NCI-H1417 treated with DMSO at 0.1 percent for 48 hours (cell line): ENCODE measurements around the gene VIM.

ENCODE experiments used
- DNase-seq: peaks from one replicate; lab custom pipeline; 2025; lab: John Stamatoyannopoulos, UW

VIM gene

DNA sequence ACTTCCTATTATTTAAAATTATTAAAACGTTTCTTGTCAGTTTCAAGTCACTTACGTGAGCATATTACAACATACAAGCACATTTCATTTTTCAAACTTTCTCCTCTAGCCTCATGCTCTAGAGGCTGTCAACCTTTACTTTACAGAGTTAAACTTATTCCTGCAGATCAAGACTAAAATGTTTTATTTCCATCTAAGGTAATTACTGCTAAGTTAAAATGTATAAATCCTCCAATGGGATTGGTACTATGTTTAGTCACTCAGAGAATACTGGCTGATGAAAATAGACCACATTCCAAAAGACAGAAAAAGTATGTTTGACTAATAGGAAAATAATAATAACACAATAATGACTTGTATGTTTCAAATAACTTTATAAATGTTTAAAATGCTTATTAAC is 18.2 kb upstream of the VIM start:
- DNase-seq, result no peak

DNA sequence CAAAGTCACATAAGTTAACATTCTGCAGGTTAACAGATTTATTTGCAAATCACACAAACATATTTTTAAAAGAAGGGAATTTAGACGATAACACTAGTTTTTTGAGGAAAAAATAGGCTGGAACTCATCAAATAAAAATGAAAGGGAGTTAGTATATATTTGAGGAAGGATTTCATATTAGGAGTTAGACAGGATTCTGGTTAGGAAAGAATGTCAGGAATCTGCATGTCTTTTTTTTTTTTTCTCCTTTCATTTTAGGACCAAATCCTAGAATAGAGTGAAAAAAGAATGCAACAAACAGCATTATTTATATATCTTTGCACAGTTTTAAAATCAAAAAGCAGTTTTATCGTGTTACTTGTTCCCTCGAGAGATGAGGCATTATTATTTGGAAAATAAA is 17.7 kb upstream of the VIM start:
- no peak for DNase-seq

- no peak for DNase-seq
Observed at GRCh38 chr10:17212802-17213221, 15.2 kb upstream of the VIM start.

- DNase-seq, result no peak
Observed at GRCh38 chr10:17213646-17214349, 14.2 kb upstream of the VIM start.

GRCh38 chr10:17214526-17214925 is 13.5 kb upstream of the VIM start:
- no peak for DNase-seq

DNA sequence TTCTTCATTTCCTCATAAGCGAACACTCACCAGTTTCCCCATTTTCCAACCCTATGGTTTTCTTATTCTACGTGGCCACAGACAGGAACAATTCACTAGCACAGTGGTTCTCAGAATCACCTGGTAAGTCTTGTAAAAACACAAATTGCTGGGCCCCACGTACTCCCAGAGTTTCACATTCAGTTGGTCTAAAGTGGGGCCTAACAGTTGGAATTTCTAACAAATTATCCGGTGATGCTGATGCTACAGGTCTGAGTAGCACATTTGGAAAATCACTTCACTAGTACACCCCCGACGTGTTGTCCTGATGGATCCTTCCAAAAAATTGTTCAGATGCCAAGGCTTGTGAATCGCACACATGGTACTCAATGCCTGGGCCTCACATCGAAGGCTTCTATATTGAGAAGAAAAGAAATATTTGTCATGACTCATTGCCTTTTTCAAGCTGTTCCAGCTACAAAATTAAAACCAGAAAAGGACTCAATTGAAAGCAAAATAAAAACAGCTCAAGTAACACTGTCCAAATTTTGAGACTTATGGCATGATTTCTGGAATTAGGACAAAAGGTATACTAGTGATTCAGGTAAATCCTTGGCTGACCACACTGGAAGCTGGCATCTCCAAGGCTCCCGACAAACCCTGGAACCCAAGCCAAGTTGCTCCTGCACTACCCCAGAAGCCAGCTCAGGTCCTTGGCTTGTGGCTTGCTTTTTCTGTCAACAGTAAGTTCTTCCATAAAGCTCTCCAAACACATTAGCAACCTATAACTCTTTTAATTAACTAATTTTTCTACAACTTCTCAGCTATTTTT is 12.9 kb upstream of the VIM start:
- DNase-seq, result no peak

GRCh38 chr10:17215782-17216122 is 12.3 kb upstream of the VIM start:
- no peak for DNase-seq

DNA sequence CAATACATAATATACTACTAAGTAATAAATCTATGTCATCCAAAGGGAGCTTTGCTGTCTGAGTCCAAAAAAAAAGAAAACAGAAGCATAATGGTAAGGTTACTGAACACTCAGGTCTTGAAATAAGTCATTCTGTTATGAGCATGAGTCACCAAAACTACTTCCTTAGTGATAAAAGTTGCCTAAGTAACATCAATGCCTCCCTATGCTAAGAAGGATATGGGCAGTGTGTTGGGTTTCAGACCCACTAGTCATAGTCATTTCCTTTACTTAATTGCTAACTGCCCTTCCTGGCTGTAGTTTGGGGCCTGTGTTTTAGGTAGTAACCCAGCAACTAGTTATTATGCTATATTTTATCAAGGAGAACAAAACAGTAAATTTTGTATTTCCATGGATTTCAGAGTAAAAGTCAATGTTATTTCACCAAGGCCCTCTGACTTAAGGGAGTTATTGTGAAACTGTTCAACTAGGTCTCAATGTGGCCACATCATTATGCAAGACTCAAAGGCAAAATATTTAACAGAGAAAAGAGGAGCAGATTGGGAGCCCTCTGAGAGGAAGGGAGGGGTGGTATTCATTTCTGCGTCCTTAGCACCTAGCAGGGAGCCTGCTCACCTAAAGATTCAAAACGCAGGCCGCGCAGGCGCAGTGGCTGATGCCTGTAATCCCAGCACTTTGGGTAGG is 11.7 kb upstream of the VIM start:
- DNase-seq, result no peak

GRCh38 chr10:17216901-17217395 is 11.1 kb upstream of the VIM start:
- no peak for DNase-seq

GRCh38 chr10:17217631-17218232 is 10.3 kb upstream of the VIM start:
- DNase-seq, result no peak

DNA sequence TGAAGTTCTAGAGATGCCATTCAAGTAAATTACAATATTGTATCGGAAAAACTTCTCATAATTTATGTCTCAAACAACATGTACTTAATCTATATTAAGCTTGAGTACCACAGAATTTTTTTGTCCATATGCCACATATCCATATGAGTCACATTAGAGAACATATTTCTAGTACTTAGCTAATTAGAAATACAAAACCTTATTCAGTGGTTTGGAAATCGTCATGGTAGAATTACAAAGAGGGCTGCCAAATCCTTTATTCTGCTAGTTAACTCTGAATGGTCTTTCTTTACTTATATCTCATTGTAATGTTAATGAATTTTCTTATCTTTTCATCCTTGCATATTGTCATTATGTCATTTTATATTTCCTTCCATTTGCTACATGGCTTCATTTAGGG is 9.0 kb upstream of the VIM start:
- DNase-seq, result no peak

DNA sequence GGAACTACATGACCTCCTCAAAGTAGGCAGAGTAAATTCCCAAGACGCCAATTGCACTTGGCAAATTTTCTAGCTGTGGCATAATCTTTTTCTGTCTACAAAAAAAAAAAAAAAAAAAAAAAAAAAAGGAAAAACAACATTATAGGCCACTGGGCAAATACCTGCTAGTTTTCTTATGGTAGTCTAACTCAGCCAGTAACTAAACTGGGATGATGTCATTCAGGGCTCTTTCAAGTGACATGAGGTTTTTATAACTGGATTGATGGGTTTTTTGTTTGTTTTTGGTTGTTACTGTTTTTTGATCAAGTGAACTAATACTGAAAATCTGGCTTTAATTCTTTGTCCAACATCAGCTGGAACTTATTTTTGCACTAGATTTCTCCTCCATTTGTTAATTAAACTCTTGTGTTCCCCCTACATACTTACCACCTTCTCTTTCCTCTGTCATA is 7.4 kb upstream of the VIM start:
- DNase-seq, result no peak

DNA sequence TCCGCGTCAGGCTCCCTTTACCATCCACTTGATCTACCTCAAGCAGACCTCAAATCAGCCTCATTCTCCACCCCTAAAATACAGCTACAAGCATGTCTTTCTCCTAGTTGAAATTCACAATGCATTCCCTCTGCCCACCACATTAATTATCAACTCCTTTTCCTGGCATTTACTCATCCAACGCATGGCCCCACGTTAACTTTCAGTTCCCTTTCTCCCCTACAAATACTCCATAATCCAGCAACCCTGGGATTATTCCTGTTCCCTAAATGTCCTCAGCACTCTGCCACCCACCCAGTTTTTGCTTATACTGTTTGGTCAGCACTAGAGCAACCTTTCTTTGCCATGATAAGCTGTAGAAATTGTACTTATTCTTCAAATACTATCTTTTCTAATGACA is 5.7 kb upstream of the VIM start:
- DNase-seq, result no peak

- no peak for DNase-seq
Observed at GRCh38 chr10:17225808-17226207, 2.2 kb upstream of the VIM start.

DNA sequence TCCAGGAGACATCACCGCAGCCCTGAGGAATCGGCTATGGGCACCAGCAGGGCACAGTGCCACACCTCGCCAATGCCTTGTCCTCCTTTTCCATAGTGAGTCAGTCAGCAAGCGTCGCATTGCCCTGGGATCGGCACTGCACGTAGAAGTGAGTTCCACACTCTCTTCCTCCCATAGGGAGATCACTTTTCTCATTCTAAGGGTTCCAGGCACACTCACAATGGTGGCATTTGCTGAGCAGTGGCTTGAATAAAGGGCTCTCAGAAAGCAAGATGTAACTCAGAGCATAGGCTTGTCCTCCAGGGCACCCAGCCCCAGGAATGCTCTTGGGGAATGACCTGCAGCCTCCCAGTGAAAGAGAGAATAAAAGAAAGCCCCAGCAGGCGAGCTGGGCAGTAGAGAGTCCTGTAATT is 1.1 kb upstream of the VIM start:
- DNase-seq, result no peak

- DNase-seq, result no peak
Observed at GRCh38 chr10:17227367-17228090, 512 bp upstream of the VIM start.

- DNase-seq, result no peak
Observed at GRCh38 chr10:17229016-17229716, 1.1 kb downstream of the VIM start.

DNA sequence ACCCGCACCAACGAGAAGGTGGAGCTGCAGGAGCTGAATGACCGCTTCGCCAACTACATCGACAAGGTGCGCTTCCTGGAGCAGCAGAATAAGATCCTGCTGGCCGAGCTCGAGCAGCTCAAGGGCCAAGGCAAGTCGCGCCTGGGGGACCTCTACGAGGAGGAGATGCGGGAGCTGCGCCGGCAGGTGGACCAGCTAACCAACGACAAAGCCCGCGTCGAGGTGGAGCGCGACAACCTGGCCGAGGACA is 1.6 kb downstream of the VIM start:
- DNase-seq, result no peak

- peak; percentile 7 for DNase-seq
Observed at GRCh38 chr10:17229967-17230682, 2.1 kb downstream of the VIM start.

DNA sequence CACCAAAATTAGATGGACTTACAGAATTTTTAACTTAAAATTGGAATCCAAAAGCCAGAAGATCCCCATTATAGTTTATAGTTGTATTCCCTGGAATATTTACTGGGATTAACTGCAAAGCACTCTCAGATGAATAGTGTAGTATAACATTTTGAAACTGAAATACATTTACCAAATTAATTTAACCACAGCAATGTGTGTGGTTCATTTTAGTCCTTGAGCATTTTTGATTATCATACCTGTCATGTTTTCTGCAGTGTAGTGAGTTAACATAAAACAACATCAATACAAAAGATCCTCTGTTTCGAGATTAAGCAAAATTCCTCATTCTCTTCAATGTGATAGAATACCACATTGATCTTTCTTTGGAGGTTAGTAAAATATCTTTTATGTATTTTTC is 3.7 kb downstream of the VIM start:
- no peak for DNase-seq
